CD4-positive, alpha-beta T cell treated with Interleukin-21 for 1 hour (primary cell): ENCODE measurements around the gene SLC25A11.
"Not testable (repeated sequence)": the region's sequence is repeated elsewhere in the genome, so short reads cannot be mapped to it uniquely, and the experiment has no call there.

Experiments used
- DNase-seq: peaks from one replicate; pipeline ENCODE4 v3.0.0-alpha.2; 2020

Gene SLC25A11

DNA sequence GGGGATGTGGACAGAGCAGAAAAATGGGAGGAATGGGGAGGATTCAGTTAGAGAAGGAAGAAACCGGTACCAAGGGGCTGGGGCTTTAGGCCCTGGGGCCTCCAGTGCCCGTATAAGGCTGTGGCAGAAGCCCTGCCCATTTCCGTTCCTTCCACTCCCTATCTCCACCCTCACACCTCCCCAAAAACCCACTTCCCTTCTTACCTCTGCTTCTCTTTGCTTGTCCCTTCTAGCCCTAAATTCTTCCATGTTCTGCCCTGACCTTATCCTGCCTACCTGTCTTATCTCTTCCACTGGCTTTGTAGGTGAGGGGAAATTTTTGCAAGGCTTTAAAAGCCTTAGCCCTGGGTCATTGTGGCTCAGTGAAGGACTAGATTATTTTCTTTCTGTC is 4.3 kb upstream of the SLC25A11 start:
- peak; percentile 70 for DNase-seq

DNA sequence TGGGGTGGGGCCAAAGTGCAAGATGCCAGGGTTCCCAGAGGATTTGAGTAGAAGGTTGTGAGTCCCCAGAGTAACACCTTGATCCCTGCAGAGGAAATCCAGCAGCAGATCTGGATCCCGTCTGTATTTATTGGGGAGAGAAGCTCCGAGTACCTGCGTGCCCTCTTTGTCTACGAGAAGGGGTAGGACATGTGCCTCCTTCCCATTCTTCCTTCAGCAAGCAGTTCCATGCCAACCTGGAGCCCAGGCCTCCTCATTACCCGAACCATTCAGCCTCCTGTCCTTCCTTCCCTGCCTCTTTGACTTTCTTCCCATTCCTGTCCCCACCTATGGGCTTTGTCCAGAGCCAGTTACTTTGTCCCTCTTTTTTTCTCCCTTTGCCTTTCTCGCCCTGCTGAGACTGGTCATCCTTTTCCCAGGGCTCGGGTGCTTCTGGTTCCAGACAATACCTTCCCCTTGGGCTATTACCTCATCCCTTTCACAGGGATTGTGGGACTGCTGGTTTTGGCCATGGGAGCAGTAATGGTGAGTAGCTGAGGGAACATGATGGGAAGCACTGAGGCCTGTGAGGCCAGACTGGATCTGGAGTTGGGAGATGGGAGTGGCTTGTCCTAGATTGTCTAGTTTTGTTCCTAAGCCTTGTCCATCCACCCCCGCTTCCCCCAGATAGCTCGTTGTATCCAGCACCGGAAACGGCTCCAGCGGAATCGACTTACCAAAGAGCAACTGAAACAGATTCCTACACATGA is 3.1 kb upstream of the SLC25A11 start:
- no peak for DNase-seq

GRCh38 chr17:4941319-4941610 is 1.4 kb upstream of the SLC25A11 start:
- no peak for DNase-seq

DNA sequence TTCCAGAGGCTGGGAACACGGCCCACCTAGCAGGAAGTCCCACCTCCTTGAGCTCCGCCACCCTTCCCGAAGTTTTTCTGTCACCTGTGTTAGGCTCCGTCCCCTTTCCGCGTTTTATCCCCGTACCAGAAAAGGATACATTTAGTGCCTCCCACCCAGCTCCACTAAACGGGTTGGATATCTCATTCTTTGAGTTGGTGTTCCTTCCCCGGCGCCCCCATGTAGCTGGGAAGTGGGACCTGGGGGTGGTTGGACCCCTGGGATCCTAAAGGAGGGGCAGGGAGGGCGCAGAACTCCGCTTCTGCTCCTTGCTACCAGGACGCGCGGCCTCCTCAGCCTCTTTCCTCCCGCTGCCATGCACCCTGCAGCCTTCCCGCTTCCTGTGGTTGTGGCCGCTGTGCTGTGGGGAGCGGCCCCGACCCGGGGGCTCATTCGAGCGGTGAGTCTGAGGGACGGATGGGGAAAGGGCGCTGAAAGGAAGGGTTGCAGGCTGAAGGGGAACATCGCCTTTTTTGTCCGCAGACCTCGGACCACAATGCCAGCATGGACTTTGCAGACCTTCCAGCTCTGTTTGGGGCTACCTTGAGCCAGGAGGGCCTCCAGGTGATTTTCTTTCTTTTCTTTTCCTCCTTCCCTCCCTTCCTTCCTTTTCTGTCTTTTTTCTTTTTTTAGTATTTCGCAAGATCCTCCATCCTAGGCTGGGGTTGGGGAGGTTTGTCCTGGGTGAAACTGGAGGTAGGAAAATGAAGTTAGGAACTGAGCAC is 891 bp upstream of the SLC25A11 start:
- peak; percentile 46 for DNase-seq

DNA sequence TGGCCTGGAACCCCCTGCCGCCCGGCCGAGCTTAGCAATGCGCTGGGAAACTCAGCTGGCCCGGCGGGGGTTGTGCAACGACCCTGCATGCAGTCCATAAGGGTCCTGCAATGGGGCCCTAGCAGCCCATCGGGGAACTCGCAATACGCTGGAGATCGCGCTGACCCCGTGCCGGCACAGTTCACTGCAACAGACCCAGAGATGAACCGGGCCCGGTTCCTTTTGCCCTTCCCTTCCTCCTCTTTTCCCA is 375 bp downstream of the SLC25A11 start:
- DNase-seq = no peak

- DNase-seq = no peak
These were observed 929 bp downstream of the SLC25A11 start for GRCh38 chr17:4938688-4939545.

- no peak for DNase-seq
These were observed 1.8 kb downstream of the SLC25A11 start for GRCh38 chr17:4938069-4938491.

DNA sequence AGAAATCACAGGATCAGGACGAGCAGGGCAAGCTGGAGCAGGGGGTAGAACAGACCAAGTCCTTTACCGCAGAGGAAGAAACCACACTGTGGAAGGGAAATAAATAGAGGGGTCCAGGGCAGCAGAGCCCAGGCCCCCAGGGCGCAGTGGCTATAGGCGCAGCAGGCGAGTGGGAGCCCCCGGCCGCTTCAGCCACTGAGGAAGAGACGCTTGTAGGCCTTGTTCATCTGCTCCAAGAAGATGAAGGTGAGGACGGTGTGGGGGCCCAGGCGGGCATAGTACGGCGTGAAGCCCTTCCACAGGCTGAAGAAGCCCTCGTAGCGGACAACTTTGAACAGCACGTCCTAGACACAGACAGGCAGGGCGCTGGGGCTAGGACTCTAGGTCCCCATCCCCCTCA is 2.3 kb downstream of the SLC25A11 start:
- no peak for DNase-seq

GRCh38 chr17:4936436-4936835 is 3.4 kb downstream of the SLC25A11 start:
- no peak for DNase-seq

- no peak for DNase-seq
These were observed 4.2 kb downstream of the SLC25A11 start for GRCh38 chr17:4935650-4936049.

GRCh38 chr17:4934173-4934979 is 5.5 kb downstream of the SLC25A11 start:
- peak; percentile 34 for DNase-seq

DNA sequence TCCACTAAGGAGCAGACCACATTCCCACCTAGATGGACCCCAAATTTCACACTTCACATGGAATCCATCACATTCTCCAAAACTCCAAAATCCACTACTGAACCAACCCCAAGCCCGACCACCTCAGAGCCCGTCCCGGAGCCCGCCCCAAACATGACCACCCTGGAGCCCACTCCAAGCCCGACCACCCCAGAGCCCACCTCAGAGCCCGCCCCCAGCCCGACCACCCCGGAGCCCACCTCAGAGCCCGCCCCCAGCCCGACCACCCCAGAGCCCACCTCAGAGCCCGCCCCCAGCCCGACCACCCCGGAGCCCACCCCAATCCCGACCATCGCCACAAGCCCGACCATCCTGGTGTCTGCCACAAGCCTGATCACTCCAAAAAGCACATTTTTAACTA is 6.2 kb downstream of the SLC25A11 start:
- no peak for DNase-seq

DNA sequence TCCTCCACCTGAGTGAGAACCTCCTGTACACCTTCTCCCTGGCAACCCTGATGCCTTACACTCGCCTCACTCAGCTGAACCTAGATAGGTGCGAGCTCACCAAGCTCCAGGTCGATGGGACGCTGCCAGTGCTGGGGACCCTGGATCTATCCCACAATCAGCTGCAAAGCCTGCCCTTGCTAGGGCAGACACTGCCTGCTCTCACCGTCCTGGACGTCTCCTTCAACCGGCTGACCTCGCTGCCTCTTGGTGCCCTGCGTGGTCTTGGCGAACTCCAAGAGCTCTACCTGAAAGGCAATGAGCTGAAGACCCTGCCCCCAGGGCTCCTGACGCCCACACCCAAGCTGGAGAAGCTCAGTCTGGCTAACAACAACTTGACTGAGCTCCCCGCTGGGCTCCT is 7.1 kb downstream of the SLC25A11 start:
- DNase-seq = no peak

DNA sequence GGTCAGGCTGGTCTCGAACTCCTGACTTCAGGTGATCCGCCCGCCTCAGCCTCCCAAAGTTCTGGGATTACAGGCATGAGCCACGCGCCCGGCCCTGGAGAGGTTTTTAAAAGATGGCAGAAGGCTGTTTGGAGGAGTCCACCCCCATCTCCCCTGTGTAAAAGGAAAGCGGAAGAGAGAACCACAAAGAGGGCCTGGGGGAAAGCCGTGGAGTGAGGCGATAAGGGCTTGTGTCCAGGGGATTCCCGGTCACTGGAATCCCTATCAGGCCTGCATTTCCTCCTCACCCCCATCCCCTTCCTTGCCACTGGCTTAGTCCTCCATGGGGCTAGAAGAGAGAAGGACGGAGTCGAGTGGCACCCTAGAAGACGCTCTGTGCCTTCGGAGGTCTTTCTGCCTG is 7.9 kb downstream of the SLC25A11 start, which contains the start of gene GP1BA:
TSS of gene GP1BA (plus strand) at position 315 of the 400 bp plus-strand sequence. CDS start 328 bp downstream, outside the sequence.
- no peak for DNase-seq

- no peak for DNase-seq
These were observed 11.0 kb downstream of the SLC25A11 start for GRCh38 chr17:4928881-4929280.

DNA sequence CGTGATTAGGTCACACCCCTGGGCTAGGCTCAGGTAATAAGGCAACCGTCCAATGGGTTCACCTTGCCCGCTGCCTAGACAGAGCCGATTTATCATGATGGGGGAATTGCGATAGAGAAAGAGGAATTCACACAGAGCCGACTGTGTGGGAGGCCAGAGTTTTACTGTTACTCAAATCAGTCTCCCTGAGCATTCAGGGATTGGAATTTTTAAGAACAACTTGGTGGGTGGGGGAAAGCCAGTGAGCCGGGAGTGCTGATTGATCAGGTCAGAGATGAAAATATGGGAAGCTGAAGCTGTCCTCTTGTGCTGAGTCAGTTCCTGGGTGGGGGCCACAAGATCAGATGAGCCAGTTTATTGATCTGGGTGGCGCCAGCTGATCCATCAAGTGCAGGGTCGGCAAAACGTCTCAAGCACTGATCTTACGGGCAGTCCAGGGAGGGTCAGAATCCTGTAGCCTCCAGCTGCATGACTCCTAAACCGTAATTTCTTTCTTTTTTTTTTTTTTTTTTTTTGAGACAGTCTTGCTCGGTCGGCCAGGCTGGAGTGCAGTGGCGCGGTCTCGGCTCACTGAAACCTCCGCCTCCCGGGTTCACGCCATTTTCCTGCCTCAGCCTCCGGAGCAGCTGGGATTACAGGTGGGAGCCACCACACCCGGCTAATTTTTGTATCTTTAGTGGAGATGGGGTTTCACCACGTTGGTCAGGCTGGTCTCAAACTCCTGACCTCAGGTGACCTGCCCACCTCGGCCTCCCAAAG is 13.1 kb downstream of the SLC25A11 start:
- DNase-seq = not testable (repeated sequence)

DNA sequence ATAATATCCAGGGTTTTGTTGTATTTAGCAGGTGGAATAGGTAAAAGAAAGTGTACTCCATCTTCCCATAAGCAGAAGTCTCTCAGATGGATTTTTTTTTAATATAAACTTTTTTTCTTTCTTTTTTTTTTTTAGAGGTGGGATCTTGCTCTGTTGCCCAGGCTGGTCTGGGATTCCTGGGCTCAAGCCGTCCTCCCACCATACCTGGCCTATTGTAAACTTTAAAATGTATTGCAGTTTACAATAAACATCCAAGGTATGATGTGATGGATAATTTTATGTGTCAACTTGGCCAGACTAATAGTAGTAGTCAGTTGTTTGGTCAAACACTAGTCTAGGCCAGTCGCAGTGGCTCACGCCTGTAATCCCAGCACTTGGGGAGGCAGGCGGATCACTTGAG is 18.5 kb downstream of the SLC25A11 start:
- DNase-seq = no peak

GRCh38 chr17:4920351-4921048 is 19.3 kb downstream of the SLC25A11 start:
- DNase-seq = no peak

- DNase-seq = no peak
These were observed 20.3 kb downstream of the SLC25A11 start for GRCh38 chr17:4919511-4920047.

- not testable (repeated sequence) for DNase-seq
These were observed 25.3 kb downstream of the SLC25A11 start for GRCh38 chr17:4914551-4914950.

DNA sequence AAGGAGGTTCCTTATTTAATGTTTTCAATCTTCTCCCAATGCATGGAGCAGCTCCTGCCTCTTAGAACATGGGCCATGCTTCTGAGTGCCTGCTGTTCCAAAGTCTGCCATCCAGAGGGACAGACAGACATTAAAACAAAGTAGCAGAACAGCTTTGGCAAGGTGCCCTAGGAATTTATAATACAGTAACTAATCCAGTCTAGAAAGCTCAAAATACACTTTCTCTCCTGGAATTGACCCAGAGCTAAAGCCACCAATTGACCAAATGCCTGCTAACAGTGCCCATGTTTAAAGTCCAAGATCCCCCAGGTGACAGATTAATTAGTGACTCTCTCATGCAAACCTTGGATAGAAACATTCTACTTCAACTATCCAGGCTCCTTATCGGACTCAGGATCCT is 25.9 kb downstream of the SLC25A11 start:
- no peak for DNase-seq
